Stimulated activated CD4-positive, alpha-beta T cell treated with anti-CD3 and anti-CD28 coated beads, Interleukin-12 subunit alpha, Interleukin-12 subunit beta, amount 100 ng/mL, for 4 hours (primary cell): ENCODE data around the gene CCNJL.

Experiments
- DNase-seq: peaks from one replicate; pipeline ENCODE4 v3.0.0-alpha.2; 2020

CCNJL gene

DNA sequence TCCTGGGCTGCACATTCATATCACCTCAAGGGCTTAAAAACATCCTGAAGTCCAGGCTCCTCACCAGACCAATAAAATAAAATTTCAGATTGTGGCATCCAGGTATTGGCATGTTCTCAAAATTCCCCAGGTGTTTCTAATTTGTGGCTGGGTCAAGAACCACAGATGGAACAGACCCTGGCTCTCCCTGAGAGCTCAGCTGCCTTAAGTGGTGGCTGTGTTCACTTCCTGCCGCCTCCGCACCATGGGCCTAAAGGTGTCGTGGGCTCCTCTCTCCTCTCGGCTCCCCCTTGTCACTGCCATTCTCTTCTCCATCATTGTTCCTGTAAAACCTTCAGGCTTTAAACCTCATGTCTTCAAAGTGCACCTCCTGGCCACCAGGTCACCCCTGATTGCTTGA, 17.8 kb upstream of the CCNJL start:
- no peak for DNase-seq

DNA sequence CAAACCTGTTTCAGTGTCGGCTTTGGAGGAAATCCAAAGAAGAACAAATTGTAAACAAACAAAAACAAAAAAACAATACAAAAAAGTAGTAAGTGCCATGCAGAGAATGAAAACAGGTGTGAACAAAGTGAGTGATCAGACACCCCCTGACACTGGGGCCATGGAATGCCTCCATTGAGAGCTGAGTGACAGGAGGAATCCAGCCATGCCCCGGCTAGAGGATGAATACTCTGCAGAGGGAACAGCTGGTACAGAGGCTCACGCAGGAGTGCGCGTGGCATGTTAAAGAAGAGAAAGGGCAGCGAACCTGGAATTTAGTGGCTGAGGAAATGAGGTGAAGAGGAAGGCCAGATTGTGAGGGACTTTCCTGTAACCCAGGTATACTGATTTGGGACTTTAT, 15.5 kb upstream of the CCNJL start:
- no peak for DNase-seq

- DNase-seq, result no peak
Measured at GRCh38 chr5:160326981-160327380, 14.6 kb upstream of the CCNJL start.

DNA sequence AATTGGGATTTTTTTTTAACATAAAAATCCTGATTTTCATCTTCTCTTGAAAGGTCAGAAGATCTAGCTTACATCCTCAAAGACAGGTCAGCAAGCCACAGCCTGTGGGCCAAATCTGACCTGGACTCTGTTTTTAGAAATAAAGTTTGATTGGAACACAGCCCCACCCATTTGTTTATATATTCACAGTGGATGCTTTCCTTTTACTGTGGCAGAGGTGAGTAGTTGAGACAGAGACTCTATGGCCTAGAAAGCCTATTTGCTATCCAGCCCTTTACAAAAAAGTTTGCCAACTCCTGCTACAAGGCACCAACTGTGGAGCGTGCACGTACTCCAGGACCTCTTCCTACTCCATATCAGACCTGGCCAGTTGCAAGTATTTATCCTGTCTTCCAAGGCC, 13.4 kb upstream of the CCNJL start:
- no peak for DNase-seq

- DNase-seq, result no peak
Measured at GRCh38 chr5:160324886-160325285, 12.5 kb upstream of the CCNJL start.

- DNase-seq, result no peak
Measured at GRCh38 chr5:160318409-160318808, 6.0 kb upstream of the CCNJL start.

- no peak for DNase-seq
Measured at GRCh38 chr5:160317434-160317833, 5.1 kb upstream of the CCNJL start.

- no peak for DNase-seq
Measured at GRCh38 chr5:160315968-160316367, 3.6 kb upstream of the CCNJL start.

DNA sequence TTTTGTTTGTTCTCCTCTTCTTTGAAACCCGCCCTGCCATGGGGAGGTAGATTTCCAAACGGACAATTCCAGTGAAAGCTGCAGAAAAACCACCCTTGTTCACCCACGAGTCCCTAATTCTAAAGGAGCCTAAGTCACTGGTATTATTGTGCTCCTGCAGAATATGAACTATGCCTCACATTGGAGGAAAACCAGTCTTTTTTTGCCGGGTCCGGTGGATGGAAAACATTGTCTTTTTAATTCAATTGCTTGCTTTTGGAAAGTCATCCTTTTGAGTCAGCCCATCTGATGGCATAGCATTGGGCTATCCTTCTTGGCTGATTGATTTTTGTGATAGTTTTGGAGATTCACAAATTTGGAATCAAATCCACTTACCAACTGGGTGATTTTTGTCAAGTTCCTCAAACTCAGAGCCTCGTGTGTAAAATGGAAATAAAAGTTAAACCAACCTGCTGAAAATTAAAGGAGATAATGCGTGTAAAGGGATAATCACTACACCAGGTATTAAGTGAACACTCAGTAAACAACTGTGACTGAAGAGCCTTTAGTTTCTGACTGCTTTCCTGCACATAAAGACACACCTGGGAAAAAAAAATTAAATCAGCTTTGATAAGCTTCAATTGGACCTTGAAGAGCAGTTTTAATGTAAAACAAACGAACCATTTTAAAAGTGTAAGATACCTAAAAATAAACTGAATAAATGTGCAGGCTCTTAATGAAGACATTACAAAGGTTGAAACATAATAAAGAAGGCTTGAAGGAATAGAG, 780 bp upstream of the CCNJL start:
- DNase-seq, result no peak

DNA sequence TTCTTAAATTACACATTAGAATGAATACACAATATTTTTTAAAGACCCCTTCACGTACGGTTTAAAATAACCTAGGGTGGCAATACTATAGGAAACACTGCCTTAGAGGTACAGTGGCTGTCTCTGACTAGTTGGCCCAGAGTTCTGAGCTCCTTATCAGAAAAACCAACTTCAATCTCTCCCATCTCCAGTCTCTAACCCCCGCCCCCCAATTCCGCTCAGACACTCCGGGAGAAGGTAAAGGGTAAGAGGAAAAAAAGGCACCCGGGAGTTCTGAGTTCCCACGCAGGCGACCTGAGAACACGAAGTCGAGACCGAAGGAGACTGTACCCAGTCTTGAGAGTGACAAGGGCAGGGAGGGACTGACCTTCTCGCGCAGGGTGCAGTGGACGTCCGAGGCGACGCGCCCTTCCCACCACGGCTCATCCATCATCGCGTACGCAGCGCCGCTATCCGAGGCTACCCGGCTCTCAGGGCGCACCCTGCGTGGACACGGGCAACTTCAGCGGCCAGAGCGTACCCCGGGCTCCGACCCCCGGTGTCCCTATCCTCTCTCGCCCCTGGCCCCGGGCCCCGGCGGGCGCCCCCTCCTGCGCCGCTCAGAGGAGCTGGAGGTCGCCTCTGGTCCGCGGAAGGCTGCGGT, 752 bp downstream of the CCNJL start:
- DNase-seq, result no peak

- no peak for DNase-seq
Measured at GRCh38 chr5:160310552-160311295, 1.6 kb downstream of the CCNJL start.

DNA sequence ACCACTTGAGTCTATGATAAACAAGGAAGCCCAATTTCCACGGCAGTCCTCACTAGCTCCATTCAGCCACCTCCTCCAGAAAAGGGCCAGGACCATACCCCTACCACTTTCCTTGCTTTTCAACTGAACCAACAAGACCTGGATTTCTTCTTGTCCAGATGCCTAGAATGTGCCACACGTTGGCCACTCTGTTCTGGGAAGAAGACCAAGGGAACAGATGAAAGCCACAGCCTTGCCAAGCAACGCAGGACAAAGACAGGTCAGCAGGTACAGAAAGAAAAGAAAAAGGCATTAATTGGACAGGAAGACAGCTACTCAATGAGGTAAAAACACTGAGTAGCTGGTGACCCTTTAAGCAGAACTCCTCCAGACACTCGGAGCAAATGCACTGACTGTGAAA, 2.2 kb downstream of the CCNJL start:
- DNase-seq, result no peak

DNA sequence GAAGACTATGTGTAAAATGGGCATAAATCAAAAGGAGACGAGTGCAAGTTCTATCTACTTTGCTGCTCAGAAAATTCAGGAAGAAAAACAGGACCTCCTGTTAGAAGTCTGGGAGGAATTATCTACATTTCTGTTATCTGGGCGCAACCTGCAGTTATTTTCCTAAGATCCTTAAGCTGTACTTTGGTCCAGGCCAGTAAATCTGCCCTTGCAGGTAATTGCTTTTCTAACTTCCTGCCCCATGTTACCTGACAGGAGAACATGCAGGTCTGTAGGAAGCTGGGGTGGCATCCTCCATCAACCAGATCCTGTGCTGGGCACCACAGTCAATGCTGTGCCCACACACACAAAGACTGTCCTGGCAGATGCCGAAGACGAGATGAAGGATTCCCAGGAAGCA, 5.7 kb downstream of the CCNJL start:
- DNase-seq, result no peak

GRCh38 chr5:160305319-160305718, 7.0 kb downstream of the CCNJL start:
- DNase-seq, result no peak

GRCh38 chr5:160303690-160304089, 8.7 kb downstream of the CCNJL start:
- DNase-seq, result no peak

DNA sequence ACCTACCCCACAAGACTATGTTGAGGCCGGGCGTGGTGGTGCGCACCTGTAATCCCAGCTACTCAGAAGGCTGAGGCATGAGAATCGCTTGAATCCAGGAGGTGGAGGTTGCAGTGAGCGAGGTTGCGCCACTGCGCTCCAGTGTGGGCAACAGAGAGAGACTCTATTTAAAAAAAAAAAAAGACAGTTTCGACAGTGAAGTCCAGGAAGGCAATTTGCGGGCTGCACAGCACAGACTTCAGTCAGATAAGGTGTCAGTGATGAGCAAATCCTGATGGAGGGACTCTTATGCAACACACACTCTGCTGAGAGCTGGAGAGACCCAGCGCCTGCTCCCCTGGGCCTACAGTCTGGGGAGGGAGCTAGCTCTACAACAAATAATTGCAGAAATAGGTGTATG, 14.2 kb downstream of the CCNJL start:
- DNase-seq, result no peak

DNA sequence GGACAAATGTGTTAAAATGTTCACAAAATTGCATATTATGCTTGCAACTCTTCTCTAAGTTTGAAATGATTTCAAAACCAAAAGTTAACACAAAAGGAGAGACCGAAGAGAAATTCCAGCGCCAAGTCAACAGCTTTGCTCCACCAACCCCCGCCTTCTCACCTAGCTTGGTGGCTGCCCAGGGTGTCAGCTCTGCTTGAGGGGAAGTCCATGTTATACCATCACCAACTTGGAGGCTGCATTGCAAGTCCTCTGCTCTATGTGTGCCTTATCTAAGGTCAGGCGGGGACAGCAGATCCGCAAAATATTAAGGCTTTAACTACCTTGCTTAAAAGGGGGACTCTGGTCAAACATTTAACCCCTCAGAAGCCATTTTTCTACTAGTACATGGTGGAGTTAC, 14.6 kb downstream of the CCNJL start:
- no peak for DNase-seq

- DNase-seq, result no peak
Measured at GRCh38 chr5:160297004-160297403, 15.4 kb downstream of the CCNJL start.

GRCh38 chr5:160296496-160296895, 15.9 kb downstream of the CCNJL start:
- DNase-seq, result no peak

GRCh38 chr5:160293901-160294561, 18.3 kb downstream of the CCNJL start:
- no peak for DNase-seq

GRCh38 chr5:160293386-160293785, 19.0 kb downstream of the CCNJL start:
- no peak for DNase-seq

DNA sequence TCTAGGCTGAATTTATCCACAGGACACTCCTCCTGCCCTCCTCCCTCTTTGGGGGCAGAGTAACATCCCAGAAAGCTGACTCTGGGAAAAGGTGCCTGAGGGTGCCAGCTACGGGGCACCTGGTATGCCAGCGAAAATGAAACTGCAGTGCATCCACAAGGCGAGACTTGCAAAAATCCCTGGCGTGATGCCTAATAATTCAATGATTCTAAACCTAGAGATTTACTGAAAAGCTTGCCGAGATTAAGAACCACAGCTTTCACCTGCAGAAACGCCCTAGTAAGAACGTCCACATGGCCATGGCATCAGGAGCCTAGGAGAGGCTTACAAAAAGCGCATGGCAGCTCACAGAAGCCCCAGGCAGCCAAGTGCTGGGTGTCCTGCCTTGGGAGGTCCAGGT, 20.9 kb downstream of the CCNJL start:
- no peak for DNase-seq

DNA sequence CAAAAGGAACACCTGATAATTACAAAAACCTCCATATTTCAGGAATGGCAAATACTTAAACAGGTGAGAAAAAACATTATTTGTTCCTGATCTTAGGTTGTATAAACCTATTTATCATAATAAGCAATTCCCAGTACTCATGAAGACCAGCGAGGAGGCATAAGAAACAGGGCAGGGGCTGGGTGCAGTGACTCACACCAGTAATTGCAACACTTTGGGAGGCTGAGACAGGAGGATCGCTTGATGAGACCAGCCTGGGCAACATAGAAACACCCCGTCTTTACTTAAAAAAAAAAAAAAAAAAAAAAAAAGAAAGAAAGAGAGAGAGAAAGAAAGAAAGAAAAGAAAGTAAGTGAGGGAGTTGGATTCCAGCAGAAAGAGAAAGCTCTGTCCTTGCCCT, 21.6 kb downstream of the CCNJL start:
- DNase-seq, result no peak

GRCh38 chr5:160289721-160290120, 22.6 kb downstream of the CCNJL start:
- DNase-seq, result no peak
